Stimulated activated CD4-positive, alpha-beta T cell treated with anti-CD3 and anti-CD28 coated beads, Interleukin-12 subunit alpha, Interleukin-12 subunit beta, amount 100 ng/mL, for 48 hours (primary cell): ENCODE measurements around the gene B4GALNT4.
"Not testable (repeated sequence)": the region's sequence is repeated elsewhere in the genome, so short reads cannot be mapped to it uniquely, and the experiment has no call there.

Experiments used
- DNase-seq, 3 donors: peaks; one replicate each; pipeline ENCODE4 v3.0.0-alpha.2; 2020; ENCODE audit warnings: low read depth in 2 of 3, low spot score in 1 of 3

The B4GALNT4 gene

DNA sequence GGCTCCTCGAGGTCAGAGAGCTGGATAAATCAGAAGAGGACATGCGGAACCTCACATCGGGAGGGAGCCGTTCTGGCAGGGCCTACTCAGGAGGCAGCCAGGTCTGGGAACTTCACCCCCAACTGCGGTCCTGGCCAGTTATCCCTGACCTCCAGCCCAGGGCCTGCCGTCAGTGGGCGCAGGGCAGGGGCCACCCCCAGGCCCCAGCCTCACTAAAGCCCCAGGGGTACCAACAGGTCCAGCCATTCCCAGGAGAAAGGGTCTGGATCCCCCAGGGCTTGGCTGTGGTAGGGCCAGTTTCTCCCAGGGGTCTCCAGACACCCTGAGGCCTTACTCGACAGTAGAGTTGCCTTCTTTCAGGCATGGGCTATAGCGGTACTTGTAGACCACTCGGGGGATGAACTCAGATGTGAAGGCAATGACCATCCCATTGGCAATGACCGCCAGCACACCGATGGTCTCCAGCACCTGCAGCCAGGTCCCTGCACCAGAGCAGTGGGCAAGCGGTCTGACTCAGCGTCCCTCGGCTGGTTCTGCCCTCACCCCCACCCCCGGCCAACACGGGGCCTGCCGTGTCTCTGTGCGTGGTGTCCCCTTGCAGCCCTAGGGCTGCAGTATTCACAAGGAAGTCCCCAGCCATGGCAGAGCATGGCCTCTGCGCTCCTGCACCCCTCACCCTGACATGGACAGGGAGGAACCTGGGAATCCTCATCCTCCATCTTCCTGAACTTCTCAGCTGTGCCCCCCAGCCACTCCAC, 50.1 kb downstream of the B4GALNT4 start:
- DNase-seq, result no peak

DNA sequence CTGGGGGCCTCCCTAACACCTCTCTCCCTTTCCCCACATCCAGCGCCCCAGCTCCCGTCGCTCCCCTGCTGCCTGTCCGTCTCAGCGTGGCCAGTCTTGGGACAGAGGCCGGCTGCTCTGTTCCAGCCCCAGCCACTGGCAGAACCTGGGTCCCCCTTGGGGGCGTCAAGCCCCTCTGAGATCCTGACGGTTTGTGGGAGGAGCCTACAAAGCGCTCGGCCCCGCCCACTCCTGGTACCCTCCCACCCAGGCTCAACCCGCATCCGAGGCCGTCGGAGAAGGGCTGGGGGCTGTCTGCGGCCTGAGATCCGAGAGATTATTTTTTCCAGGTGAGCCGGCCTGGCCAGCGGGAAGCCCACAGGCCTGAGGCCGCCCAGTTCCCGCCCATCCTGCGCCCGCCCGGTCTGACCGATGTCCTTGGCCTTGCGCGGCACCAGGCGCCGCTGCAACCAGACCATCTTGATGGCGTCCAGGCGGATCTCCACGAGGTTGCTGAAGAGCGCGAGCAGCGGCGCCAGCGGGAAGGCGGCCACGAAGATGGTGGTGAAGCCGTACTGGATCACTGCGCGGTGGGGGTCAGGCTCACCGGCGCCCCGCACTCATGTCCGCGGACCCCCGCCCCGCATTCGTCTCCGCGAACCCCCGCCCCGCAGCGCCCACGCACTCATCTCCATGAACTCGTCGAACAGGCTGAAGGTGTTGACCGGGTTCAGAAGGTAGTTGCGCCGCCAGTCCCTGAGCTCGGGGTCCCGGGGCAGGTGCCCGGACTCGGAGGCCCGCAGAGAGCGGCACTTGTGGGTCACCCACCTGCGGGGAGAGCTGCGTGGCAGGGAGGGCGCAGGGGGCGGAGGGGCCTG, 51.0 kb downstream of the B4GALNT4 start:
- no peak for DNase-seq

DNA sequence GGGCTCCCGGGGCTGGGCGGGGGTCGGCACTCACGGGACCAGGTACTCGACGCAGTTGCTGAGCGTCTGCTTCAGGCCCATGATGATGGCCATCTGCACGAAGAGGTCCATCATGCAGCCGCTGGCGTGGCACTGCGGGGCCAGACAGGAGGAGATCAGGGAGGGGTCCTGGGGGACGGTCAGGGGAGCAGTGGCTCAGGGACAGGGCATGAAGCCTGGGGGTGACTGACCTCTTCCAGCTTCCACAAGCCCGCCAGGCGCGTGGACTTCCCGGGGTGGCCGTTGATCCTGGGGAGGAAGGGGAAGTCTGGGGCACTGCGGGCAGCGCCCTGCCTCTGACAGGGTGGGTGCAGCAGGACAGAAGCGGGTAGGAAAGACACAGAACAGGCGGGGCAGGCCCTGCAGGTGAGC, 51.6 kb downstream of the B4GALNT4 start:
- no peak for DNase-seq

DNA sequence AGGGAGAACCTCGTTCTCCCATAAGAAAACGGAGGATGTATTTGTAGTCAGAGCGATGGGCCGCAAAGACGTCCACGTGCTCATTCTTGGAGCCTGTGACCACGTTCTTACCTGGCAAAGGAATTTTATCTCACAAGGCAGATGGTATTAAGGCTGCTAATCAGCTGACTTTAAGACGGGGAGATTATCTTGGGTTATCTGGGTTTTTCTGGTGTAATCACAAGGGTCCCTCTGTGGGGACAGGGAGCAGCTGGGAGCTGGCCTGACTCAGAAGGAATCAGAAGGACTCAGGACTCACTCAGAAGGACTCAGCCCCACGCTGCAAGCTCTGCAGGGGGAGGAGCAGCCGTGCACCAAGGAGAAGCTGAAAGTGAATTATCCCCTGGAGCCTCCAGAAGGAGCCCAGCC, 53.0 kb downstream of the B4GALNT4 start:
- no peak for DNase-seq

DNA sequence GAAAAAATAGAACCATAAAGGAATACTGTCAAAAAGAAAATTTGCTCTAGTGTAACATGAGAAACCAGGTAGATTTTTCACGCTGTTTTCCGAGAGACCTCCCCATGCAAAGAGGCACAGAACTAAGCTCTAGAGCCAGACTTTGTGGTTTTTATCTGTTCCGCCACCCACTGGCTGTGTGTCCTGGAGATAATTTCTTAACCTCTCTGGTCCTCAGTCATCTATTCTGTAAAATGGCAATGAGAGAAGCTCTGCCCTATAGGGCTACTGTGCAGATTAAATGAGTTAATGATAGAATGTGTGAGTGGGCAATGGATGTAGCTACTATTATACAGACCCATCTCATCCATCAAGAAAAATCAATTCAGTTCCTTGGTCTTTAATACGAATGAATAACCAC, 54.9 kb downstream of the B4GALNT4 start:
- DNase-seq, result no peak

DNA sequence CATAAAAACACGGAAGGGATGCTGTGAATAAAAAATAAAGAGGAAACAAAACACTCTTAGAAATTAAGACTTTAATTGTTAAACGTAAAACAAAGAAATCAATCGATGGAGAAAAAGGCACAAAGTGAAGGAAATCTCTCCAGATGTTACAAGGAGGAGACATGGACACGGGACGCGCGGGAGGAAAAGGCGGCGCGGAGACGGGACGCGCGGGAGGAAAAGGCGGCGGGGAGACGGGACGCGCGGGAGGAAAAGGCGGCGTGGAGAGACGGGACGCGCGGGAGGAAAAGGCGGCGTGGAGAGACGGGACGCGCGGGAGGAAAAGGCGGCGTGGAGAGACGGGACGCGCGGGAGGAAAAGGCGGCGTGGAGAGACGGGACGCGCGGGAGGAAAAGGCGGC, 55.5 kb downstream of the B4GALNT4 start:
- not testable (repeated sequence) for DNase-seq

DNA sequence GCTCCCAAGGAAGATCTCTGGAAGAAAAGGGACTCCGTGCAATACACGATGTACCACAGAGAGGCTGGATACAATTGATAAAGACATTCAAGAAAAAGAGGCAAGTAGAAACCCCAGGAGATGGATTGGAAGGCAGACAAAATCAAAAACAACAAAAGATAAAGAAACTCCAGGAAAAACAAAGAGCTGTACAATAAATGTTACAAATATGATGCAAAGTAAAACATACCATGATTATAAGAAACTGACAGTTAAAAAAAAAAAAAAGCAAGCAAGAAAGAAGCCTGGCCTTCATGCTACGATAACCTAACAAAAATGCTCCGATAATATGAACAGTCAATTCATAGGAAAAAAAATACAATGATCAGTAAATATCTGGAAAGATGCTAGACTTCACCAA, 56.0 kb downstream of the B4GALNT4 start:
- no peak for DNase-seq

DNA sequence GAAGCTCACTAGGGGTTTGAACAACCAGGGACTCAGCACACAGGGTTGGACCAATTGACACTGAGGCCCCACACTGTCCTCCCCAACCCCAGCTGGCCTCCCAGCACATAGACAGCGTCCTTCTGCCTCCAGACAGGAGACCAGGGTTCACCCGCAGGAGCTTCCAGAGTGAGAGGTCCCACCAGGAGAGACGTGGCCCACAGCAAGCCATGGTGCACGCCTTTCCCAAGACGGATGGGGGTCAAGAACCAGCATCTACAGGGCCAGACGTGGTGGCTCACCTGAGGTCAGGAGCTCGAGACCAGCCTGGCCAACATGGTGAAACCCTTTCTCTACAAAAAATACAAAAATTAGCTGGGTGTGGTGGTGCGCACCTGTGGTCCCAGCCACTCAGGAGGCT, 57.6 kb downstream of the B4GALNT4 start:
- no peak for DNase-seq

DNA sequence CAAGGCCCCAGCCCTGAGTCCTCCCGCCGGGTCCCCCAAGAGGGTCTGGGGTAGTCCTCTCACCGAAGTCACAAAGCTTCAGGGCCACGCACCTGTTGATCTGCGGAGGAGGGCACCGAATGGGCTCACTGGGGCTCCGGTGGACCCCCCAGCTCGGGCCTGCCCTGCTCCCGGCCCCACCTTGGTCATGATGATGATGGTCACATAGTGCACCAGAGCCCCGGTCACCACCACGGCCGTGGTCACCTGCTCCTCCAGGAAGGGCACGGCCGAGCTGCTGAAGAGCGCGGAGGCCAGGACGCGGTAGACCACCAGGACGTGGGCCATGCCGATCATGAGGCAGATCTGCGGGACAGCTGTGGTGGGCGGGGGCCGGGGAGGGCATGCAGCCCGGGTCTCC, 59.0 kb downstream of the B4GALNT4 start:
- no peak for DNase-seq

DNA sequence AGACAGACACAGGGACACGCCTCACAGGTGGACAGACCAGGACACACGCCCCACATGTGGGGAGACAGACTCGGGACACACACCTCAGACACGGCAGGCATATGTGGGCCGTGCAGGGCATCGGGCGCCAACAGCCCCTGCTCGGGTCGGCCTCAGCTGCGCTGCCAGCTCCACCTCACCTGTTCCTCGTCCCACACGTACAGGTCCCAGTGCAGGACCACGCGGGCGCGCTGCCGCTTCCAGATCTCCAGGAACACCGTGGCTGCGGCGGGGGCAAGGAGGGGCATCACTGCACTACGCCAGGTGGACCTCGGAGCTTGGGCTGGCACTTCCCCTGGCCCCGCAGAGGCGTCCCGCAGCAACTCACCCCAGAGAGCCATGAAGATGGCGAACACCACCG, 60.1 kb downstream of the B4GALNT4 start:
- no peak for DNase-seq

DNA sequence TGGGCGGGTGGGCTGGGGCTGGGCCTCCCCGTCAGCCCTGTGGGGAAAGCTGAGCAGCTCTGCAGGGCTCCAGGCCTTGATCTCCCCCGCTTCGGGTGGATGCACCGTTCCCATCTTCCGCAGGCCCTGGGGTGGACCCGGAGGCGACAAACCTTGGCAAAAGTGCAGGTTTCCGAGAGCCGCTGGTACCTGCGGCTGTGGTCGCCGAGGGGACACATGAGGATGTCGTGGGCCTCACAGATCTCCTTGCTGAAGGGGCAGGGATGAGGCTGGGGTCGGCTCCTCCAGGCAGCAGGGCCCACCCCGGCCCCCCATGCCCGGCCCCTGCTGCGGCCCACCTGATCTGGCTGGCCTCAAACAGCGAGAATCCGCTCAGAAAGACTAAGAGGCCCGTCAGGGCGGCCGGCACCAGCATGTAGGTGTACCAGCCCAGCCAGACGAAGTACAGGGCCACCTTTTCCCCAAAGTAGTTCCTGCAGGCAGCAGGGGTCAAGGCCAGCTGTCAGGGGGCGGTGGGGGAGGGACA, 60.7 kb downstream of the B4GALNT4 start:
- no peak for DNase-seq
